H1 (cell line): ENCODE measurements around the gene PTPRE. TPM values are rescaled to one million over a fixed set of nuclear protein-coding genes. Genes with fewer than 3 reads are reported as not detected.

Experiments used
- CTCF ChIA-PET: fragments of 300-600 bp; sonication (Branson Sonifier 250); formaldehyde crosslinking; loops from one replicate; lab custom pipeline; 2021; ENCODE audit not compliant: partially characterized antibody; lab: Charles Lee
- POLR2A ChIA-PET: fragments of 300-600 bp; sonication (Branson Sonifier 250); formaldehyde crosslinking; loops from one replicate; lab custom pipeline; 2021; ENCODE audit warnings: inconsistent platforms; ENCODE audit not compliant: partially characterized antibody; lab: Charles Lee
- DNase-seq, 2 experiments: peaks; one replicate each; pipeline versions ENCODE4 v3.0.0 to v3.0.0-alpha.2; 2010 to 2022; ENCODE audit warnings: low spot score in 2 of 2, low read depth in 1 of 2, mixed read lengths in 1 of 2
- FAIRE-seq: peaks from 2 replicates; lab custom pipeline; 2011; peaks lifted over from hg19 to GRCh38; lab: Jason Lieb, UNC
- H2AFZ ChIP-seq: 2 replicates; pipeline ENCODE4 v1.8.1; 2012; ENCODE audit warnings: low read length, inconsistent platforms
- H2AK5ac ChIP-seq: 2 replicates; pipeline ENCODE4 v1.6.1; 2013; ENCODE audit warnings: low read depth, low read length
- H2BK120ac ChIP-seq: replicated peaks from 2 replicates; pipeline ENCODE3; 2013; ENCODE audit warnings: low read depth, low read length, inconsistent platforms
- H2BK12ac ChIP-seq: 2 replicates; pipeline ENCODE4 v1.6.1; 2013; ENCODE audit warnings: low read depth, low read length
- H2BK15ac ChIP-seq: 2 replicates; pipeline ENCODE4 v1.6.1; 2013; ENCODE audit warnings: low read length
- H2BK20ac ChIP-seq: 2 replicates; pipeline ENCODE4 v1.6.1; 2013; ENCODE audit warnings: low read length
- H2BK5ac ChIP-seq: 2 replicates; pipeline ENCODE4 v1.6.1; 2013; ENCODE audit warnings: low read depth, low read length
- H3K14ac ChIP-seq: 2 replicates; pipeline ENCODE4 v1.6.1; 2013; ENCODE audit warnings: inconsistent platforms; ENCODE audit not compliant: insufficient read length
- H3K18ac ChIP-seq: 2 replicates; pipeline ENCODE4 v1.6.1; 2013; ENCODE audit warnings: low read length; ENCODE audit errors: extremely low read depth
- H3K23ac ChIP-seq: 2 replicates; pipeline ENCODE4 v1.6.1; 2013; ENCODE audit warnings: inconsistent platforms; ENCODE audit not compliant: insufficient read length
- H3K23me2 ChIP-seq: 2 replicates; pipeline ENCODE4 v1.6.1; 2013; ENCODE audit warnings: low read depth, low read length
- H3K27ac ChIP-seq: 2 replicates; pipeline ENCODE4 v1.6.1; 2011; ENCODE audit warnings: low read depth, low read length, inconsistent platforms
- H3K27me3 ChIP-seq, 4 experiments: replicated peaks in 1 of 4; 1 replicate in 1 of 4; 2 replicates in 3 of 4; pipeline versions ENCODE4 v1.6.1 to v1.8.1; 2011 to 2013; ENCODE audit warnings: low read length in 3 of 4, mild to moderate bottlenecking in 3 of 4, inconsistent platforms in 2 of 4, mixed read lengths in 2 of 4, moderate library complexity in 1 of 4; ENCODE audit not compliant: control insufficient read depth in 3 of 4, insufficient read depth in 3 of 4; ENCODE audit errors: extremely low read depth in 1 of 4
- H3K36me3 ChIP-seq, 4 experiments: 2 replicates each; pipeline versions ENCODE4 v1.6.1 to v1.8.1; 2011 to 2013; ENCODE audit warnings: mild to moderate bottlenecking in 4 of 4, low read length in 3 of 4, moderate library complexity in 2 of 4, control low read depth in 1 of 4, inconsistent platforms in 1 of 4; ENCODE audit not compliant: insufficient read depth in 4 of 4, control insufficient read depth in 2 of 4
- H3K4ac ChIP-seq: replicated peaks from 2 replicates; pipeline ENCODE3; 2013; ENCODE audit warnings: low read length, low read depth, mixed read lengths, inconsistent platforms; ENCODE audit not compliant: insufficient read length
- H3K4me1 ChIP-seq, 4 experiments: replicated peaks in 1 of 4; 1 replicate in 1 of 4; 2 replicates in 3 of 4; pipeline versions ENCODE4 v1.6.1 to v1.8.1; 2011 to 2013; ENCODE audit warnings: low read length in 3 of 4, inconsistent platforms in 2 of 4, mixed read lengths in 1 of 4; ENCODE audit not compliant: insufficient read depth in 4 of 4, control insufficient read depth in 3 of 4
- H3K4me2 ChIP-seq, 2 experiments: 2 replicates each; pipeline versions ENCODE4 v1.6.1 to v1.8.1; 2011 to 2013; ENCODE audit warnings: low read depth in 2 of 2, low read length in 2 of 2, control low read depth in 1 of 2, inconsistent platforms in 1 of 2, mild to moderate bottlenecking in 1 of 2; ENCODE audit not compliant: insufficient read depth in 1 of 2
- H3K4me3 ChIP-seq, 4 experiments: fragments of 200-600, 300-600 bp in 1 of 4; sonication (generic), shearing (Covaris generic), sonication (Bioruptor Twin) in 1 of 4; 2 replicates each; pipeline versions ENCODE4 v1.5.1 to v1.8.1; 2011 to 2016; ENCODE audit warnings: low read length in 4 of 4, low read depth in 3 of 4, control low read depth in 2 of 4, inconsistent platforms in 2 of 4, mild to moderate bottlenecking in 2 of 4, mixed read lengths in 1 of 4, moderate library complexity in 1 of 4; ENCODE audit not compliant: insufficient read depth in 2 of 4; ENCODE audit errors: extremely low read depth in 1 of 4
- H3K56ac ChIP-seq: replicated peaks from 2 replicates; pipeline ENCODE3; 2013; ENCODE audit warnings: low read depth, mild to moderate bottlenecking, mixed read lengths, low read length, inconsistent platforms; ENCODE audit not compliant: insufficient read length
- H3K79me1 ChIP-seq: 2 replicates; pipeline ENCODE4 v1.6.1; 2013; ENCODE audit warnings: low read depth, low read length, control low read depth
- H3K79me2 ChIP-seq, 2 experiments: 2 replicates each; pipeline versions ENCODE4 v1.6.1 to v1.8.1; 2012 to 2013; ENCODE audit warnings: low read length in 2 of 2, mild to moderate bottlenecking in 2 of 2, inconsistent platforms in 1 of 2; ENCODE audit not compliant: insufficient read depth in 2 of 2, control insufficient read depth in 1 of 2
- H3K9ac ChIP-seq, 4 experiments: replicated peaks in 1 of 4; 1 replicate in 1 of 4; 2 replicates in 3 of 4; pipeline versions ENCODE4 v1.6.1 to v1.8.1; 2011 to 2013; ENCODE audit warnings: low read depth in 3 of 4, low read length in 3 of 4, control low read depth in 2 of 4, mild to moderate bottlenecking in 2 of 4, moderate library complexity in 2 of 4, inconsistent platforms in 1 of 4; ENCODE audit errors: extremely low read depth in 1 of 4
- H3K9me3 ChIP-seq, 2 experiments: 2 replicates each; pipeline versions ENCODE4 v1.6.1 to v1.8.1; 2012 to 2013; ENCODE audit warnings: mild to moderate bottlenecking in 2 of 2, moderate library complexity in 2 of 2, control low read depth in 1 of 2, inconsistent platforms in 1 of 2, low read depth in 1 of 2, low read length in 1 of 2, mixed read lengths in 1 of 2; ENCODE audit not compliant: insufficient read depth in 2 of 2
- H4K20me1 ChIP-seq, 2 experiments: replicated peaks in 1 of 2; 2 replicates each; pipeline versions ENCODE3 to v1.8.1; 2011 to 2013; ENCODE audit warnings: inconsistent platforms in 2 of 2, low read length in 2 of 2, mild to moderate bottlenecking in 1 of 2; ENCODE audit not compliant: insufficient read depth in 2 of 2, control insufficient read depth in 1 of 2
- H4K5ac ChIP-seq: 2 replicates; pipeline ENCODE4 v1.6.1; 2013; ENCODE audit warnings: low read length, low read depth, mixed read lengths, inconsistent platforms; ENCODE audit not compliant: insufficient read length
- H4K8ac ChIP-seq: 2 replicates; pipeline ENCODE4 v1.8.0; 2013; ENCODE audit warnings: mild to moderate bottlenecking, moderate library complexity, low read length, inconsistent platforms; ENCODE audit not compliant: insufficient read depth; ENCODE audit errors: extremely low read depth
- H4K91ac ChIP-seq: replicated peaks from 2 replicates; pipeline ENCODE3; 2013; ENCODE audit warnings: low read length, mixed read lengths, inconsistent platforms; ENCODE audit not compliant: insufficient read length
- KDM1A ChIP-seq: fragments of 200-600, 300-600 bp; sonication (generic); IDR thresholded peaks from 2 replicates; pipeline ENCODE4 v1.7.1; 2016; ENCODE audit warnings: mild to moderate bottlenecking, low read length, borderline replicate concordance
- RAD21 ChIP-seq, 2 experiments: IDR thresholded peaks in 1 of 2; conservative IDR thresholded peaks in 1 of 2; 2 replicates each; pipeline ENCODE4 v1.6.1; 2011; ENCODE audit warnings: low read depth in 2 of 2, low read length in 2 of 2, improper control_type of control experiment in 1 of 2, inconsistent platforms in 1 of 2, mild to moderate bottlenecking in 1 of 2, moderate library complexity in 1 of 2
- WGBS, 2 experiments: shearing (Covaris generic) in 1 of 2; methylation state at CpG; one replicate each; pipeline versions ENCODE4 v1.1.6 to v1.1.7; 2013 to 2015; ENCODE audit warnings: low lambda C conversion rate in 2 of 2, mixed read lengths in 2 of 2, inconsistent platforms in 1 of 2, low coverage in 1 of 2, missing lambda C conversion rate in 1 of 2; ENCODE audit not compliant: insufficient replicate concordance in 2 of 2, insufficient coverage in 1 of 2, insufficient read length in 1 of 2; ENCODE audit errors: extremely low coverage in 1 of 2, missing lambda C conversion rate in 1 of 2; 5-methylcytosine and 5-hydroxymethylcytosine counted together
- polyA plus RNA-seq, 7 experiments: library from polyadenylated mRNA; depleted of rRNA in 3 of 7; stranded (reverse) in 5 of 7; unstranded in 2 of 7; fragments of >200 nt in 5 of 7; fragments of 200-250 nt in 2 of 7; gene quantifications; 1 replicate in 5 of 7; 2 replicates in 1 of 7; 4 replicates in 1 of 7; pipeline versions ENCODE4 v1.2.1 to v1.2.3, GENCODE V29; 2011 to 2013; ENCODE audit warnings: missing spikeins in 2 of 7, mixed read lengths in 2 of 7
- total RNA-seq: library from RNA; stranded (reverse); fragmentation: NEBNext Ultra II Directional; extraction: Animal tissue kit (Norgen Biotek cat#: 25700); gene quantifications from 2 replicates; pipeline ENCODE4 v1.2.1, GENCODE V29; 2021

The PTPRE gene
- total and polyA plus RNA-seq, 2 of the 8 experiments (the other 6 are each of a cell fraction or from before 2014, with no cell fraction given) = 0.33 to 0.54 TPM

DNA sequence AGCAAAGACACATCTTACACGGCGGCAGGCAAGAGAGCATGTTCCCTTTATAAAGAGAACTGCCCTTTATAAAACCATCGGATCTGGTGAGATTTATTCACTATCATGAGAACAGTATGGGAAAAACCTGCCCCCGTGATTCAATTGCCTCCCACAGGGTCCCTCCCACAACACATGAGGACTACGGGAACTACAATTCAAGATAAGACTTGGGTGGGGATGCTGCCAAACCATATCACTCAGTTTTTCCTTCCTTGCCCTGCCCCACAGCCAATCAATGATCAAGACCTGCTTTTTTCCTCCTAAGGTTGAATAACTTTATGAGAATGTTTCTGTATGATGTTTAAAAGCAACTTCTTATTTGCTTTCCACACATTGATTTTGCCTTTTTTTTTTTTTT lies 3.1 kb upstream of the PTPRE start:
- H3K4me2 ChIP-seq = no peak overlapping the region
- no peak overlapping the region for H3K23ac ChIP-seq
- TF ChIP-seq KDM1A (no peak), RAD21 (IDR thresholded peaks at IDR 0.05 in 1 of 2, conservative IDR thresholded peaks at IDR 0.05 in 1 of 2; ENCODE audit: low read depth in 2 of 2, low read length in 2 of 2) (no peak)
- peaks cover 0 to 3% (median 1%) of the 10 kb centered on the region in 4 experiments; a peak in 5 of 7 replicates for H3K4me1 ChIP-seq
- DNase-seq = no peak
- no peak overlapping the region for H3K27ac ChIP-seq
- H2BK5ac ChIP-seq = no peak overlapping the region
- H3K23me2 ChIP-seq = peaks cover 3% of the 10 kb centered on the region; the same call in 1 of the 2 replicates
- H3K79me2 ChIP-seq = no peaks in the 10 kb centered on the region
- H3K4me3 ChIP-seq = no peak overlapping the region
- WGBS, 2 experiments = 92% methylated on average over 5 of the region's 5 CpGs; no CpG with 5 or more reads in 1 of the 2 experiments
- H3K36me3 ChIP-seq = no peaks in the 10 kb centered on the region
- H2AK5ac ChIP-seq = no peak overlapping the region
- no peak overlapping the region for H2BK15ac ChIP-seq
- H3K18ac ChIP-seq = no peak overlapping the region
- H3K56ac ChIP-seq = no peak overlapping the region
- no peak overlapping the region for H2BK120ac ChIP-seq
- H3K27me3 ChIP-seq = peaks cover 3 to 22% (median 15%) of the 10 kb centered on the region in 4 experiments
- no peaks in the 10 kb centered on the region for H3K79me1 ChIP-seq
- no peaks in the 10 kb centered on the region for H4K20me1 ChIP-seq
- H2BK20ac ChIP-seq = no peak overlapping the region
- H4K5ac ChIP-seq = no peak overlapping the region
- H4K91ac ChIP-seq = no peak overlapping the region
- FAIRE-seq = no peak
- H3K4ac ChIP-seq = no peak overlapping the region
- no peak overlapping the region for H2BK12ac ChIP-seq
- ChIA-PET POLR2A (no interaction called here), CTCF (interaction anchor here (0.8 to 5.3 kb wide), 3 partner anchors 11 to 165 kb away, joined by 3 to 83 read pairs (median 22); no protein-coding TSS in a partner anchor)
- H4K8ac ChIP-seq = no peak overlapping the region
- H3K14ac ChIP-seq = no peak overlapping the region
- no peaks in the 10 kb centered on the region for H3K9me3 ChIP-seq
- no peak overlapping the region for H3K9ac ChIP-seq
- no peak overlapping the region for H2AFZ ChIP-seq
